GM18858 (cell line): ENCODE results near the gene SAA2.
"Not testable (repeated sequence)": the region's sequence is repeated elsewhere in the genome, so short reads cannot be mapped to it uniquely, and the experiment has no call there.

Source experiments
- ATAC-seq: cut with Tn5 transposase; IDR thresholded peaks from one replicate; pipeline ENCODE4 v1.9.1; 2021; ENCODE audit not compliant: unreplicated experiment

SAA2 gene

DNA sequence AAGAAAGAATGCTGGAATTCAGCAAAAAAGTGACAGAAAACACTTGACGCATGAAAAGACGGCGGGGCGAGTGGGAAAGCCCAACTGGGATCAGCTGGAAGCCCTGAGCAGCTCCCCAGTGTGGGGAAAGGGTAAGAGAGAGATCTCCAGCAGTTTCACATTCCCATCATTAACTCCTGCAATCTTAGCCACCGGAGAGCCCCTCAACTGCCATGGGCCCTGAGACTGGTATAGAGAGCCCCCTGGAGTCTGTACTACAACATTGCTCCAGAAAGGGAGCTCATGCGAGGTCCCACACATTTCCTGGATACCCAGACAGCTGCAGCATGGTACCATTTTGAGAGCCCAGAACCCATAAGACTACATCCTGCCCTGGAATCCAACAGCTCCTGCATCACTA lies 44.7 kb downstream of the SAA2 start:
- ATAC-seq = no peak

GRCh38 chr11:18197738-18198137 lies 50.7 kb downstream of the SAA2 start:
- ATAC-seq = not testable (repeated sequence)

DNA sequence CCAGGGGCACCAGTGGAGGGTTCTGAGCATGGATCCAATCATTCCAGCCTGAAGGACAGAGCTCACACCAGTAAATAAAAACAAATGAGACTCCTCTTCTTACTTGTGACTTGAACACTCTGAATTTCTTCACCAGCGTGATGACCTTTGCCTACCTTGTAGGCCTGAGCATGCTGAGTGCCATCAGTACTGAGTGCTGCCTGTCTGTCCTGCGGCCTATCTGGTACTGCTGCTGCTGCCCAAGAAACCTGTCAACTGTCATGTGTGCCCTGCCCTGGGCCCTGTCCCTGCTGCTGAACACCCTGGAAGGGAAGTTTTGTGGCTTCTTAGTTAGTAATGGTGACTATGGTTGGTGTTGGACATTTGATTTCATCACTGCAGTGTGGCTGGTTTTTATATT lies 51.9 kb downstream of the SAA2 start:
- no peak for ATAC-seq
